GM10266 (cell line): Measurements from ENCODE around the gene SFTPD.
A peak's percentile ranks its signal among the peaks of the same experiment; 100 is the strongest.
"Not testable (repeated sequence)": the region's sequence is repeated elsewhere in the genome, so short reads cannot be mapped to it uniquely, and the experiment has no call there.

Experiments
- DNase-seq: peaks from one replicate; pipeline ENCODE4 v3.0.0; 2012; ENCODE audit errors: extremely low spot score
- TF ChIP-seq, protein P1 (sequence below): IDR thresholded peaks from 2 replicates; pipeline ENCODE4 v1.5.1; 2012; ENCODE audit warnings: mild to moderate bottlenecking, low read depth; ENCODE audit not compliant: control insufficient read depth, insufficient read depth; ENCODE audit errors: missing control alignments

Gene SFTPD

DNA sequence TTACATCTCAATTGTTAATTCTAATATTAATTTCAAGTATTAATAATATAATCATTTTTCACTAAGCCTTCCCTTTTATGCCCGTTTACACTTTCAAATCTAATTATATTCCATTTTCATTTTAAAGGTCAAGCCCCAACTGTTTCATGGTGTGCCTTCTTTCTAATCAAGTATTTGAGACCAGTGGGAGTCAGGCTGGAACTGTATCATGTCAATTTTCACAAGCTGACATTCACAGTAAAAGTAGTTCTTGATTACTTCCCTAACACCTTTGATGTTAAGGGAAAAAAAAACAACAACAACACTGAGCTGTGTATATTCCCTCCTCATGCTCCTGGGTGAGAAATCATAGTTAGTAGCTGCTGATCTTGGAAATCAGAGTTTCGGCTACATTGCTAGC lies 38.1 kb downstream of the SFTPD start:
- DNase-seq, result no peak
- TF ChIP-seq, protein P1, sequence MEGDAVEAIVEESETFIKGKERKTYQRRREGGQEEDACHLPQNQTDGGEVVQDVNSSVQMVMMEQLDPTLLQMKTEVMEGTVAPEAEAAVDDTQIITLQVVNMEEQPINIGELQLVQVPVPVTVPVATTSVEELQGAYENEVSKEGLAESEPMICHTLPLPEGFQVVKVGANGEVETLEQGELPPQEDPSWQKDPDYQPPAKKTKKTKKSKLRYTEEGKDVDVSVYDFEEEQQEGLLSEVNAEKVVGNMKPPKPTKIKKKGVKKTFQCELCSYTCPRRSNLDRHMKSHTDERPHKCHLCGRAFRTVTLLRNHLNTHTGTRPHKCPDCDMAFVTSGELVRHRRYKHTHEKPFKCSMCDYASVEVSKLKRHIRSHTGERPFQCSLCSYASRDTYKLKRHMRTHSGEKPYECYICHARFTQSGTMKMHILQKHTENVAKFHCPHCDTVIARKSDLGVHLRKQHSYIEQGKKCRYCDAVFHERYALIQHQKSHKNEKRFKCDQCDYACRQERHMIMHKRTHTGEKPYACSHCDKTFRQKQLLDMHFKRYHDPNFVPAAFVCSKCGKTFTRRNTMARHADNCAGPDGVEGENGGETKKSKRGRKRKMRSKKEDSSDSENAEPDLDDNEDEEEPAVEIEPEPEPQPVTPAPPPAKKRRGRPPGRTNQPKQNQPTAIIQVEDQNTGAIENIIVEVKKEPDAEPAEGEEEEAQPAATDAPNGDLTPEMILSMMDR, result no peak

DNA sequence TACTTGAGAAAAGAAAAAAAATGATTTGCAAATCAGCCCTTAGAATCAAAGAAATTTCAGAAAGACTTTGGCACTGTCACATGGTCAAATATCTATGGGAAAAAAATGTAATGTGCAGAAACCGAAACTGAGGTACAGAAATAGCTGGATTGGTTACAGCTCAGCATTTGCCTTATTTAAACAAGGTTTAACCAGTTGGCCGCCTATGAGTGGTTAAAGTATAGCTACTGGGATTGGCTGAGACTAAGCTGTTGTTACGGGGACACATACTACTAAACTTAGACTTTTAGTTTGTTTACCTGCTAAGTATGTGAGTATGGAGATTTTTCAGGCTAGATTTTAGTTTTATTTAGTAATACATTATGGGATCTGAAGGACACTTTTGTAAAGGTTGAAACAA lies 38.6 kb downstream of the SFTPD start:
- peak; percentile 3 for DNase-seq
- TF ChIP-seq, protein P1, result no peak

- DNase-seq, result no peak
Observed at GRCh38 chr10:79905322-79906314, 43.3 kb downstream of the SFTPD start.

DNA sequence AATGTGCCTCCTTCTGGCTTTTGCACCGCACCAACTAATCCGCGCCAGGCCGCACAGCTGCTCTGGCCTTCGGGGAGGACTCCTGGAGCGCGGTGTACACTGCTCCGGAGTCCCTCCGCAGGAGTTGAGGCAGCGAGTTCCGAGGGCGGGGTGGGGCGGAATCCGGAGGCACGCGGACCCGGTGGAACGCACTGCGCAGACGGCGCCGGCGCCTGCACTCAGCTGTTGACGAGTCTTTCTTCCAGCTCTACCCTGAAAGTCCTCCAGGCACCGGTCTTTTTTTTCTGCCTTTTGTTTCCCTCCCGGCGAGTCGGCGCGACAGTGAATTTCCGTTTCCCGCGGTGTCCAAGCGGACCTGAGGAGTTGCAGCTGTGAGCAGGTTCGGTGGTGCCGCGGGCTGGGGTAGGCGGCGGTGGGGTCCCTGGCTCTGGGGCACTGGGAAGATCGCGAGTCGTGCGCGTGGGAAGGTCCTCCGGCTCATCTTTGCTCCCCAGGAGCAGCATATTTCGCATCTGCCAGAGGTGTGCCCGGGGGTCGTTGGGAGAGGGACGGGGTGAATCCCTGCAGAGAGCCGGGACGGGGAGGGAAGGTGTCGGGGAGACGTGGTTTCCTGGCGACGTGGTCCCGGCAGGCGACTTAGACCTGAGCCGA lies 44.1 kb downstream of the SFTPD start:
- TF ChIP-seq, protein P1, result no peak
- peak; percentile 4 for DNase-seq

More at GRCh38 chr10:79905322-79906314, 43.3 kb downstream of the SFTPD start:
- TF ChIP-seq, protein P1, result no peak

DNA sequence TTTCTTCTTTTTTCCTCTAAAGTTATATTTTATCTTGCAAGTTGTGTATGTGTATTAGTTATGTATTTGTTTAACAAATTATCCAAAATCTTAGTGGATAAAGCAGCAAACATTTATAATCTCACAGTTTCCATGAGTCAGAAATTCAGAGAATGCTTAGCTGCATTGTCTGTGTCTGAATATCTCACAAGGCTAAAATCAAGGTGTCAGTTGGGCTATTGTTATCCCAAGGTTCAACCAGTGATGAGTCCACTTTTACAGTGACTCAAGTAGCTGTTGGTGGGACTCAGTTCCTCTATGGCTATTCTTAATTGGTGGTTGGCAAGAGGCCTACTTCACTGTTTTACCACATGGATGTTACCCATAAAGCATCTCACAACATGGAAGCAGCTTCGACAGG lies 47.3 kb downstream of the SFTPD start:
- not testable (repeated sequence) for DNase-seq

- TF ChIP-seq, protein P1, result no peak
- no peak for DNase-seq
Observed at GRCh38 chr10:79898597-79899325, 50.1 kb downstream of the SFTPD start.

DNA sequence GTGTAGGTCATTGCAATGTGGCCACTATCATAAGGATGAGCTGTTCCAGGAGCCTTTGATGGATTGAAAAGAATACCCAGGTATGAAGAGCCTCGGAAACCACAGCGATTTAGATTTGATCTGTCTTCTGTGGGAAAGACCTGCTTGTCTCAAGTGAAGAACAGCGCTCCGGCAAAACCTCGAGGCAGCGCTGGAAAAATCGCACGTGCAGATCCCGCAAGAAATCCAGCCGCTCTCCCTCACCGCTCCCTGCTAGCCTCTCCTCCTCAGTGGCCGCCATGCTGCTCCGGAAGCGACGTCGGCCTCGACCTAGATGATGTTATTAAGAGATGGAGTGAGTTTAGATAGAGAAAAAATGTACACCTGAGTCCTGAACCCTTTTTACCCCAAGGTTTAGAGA lies 56.0 kb downstream of the SFTPD start:
- DNase-seq, result not testable (repeated sequence)
